ENCODE data around the gene TMEM150B.

TMEM150B gene

DNA sequence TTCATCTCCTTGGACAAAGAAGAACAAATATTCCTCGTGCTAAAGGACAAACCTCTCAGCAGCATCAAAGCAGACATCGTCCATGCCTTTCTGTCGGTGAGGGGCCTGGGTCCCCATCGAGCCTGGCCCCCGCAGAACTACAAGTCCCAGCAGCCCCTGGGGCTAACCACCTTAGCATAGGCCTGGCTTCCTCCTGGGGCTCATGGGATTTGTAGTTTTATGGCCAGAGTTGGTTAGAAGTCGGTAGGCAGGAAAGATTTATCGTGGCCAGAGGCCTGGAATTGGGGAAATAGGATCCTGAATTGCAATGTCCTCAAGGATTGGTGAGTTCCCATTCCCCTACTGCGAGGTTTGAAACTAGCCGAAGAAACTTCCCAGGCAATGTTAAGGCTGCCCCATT, 19.6 kb downstream of the TMEM150B start:
- no peak for DNase-seq (ENCODE audit: low spot score)

DNA sequence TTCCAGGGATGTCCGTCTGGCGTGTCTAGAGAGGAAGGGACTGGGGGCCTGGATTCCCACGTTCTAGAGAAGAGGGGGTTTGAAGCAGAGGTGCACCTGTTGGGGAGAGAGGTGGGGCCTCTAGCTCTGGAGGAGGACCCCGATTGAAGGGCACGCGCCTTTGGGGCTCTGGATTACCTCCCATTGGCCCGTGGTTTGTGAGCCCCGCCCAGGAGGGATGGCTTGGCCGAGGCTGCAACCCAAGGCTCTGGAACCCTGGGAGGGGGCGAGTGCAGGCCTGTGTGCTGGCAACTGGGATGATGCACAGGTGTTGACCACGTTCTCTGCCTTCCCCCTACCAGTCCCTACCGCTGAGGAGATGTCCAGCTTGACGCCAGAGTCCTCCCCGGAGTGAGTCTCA, 20.2 kb downstream of the TMEM150B start:
- no peak for DNase-seq (ENCODE audit: low spot score)

DNA sequence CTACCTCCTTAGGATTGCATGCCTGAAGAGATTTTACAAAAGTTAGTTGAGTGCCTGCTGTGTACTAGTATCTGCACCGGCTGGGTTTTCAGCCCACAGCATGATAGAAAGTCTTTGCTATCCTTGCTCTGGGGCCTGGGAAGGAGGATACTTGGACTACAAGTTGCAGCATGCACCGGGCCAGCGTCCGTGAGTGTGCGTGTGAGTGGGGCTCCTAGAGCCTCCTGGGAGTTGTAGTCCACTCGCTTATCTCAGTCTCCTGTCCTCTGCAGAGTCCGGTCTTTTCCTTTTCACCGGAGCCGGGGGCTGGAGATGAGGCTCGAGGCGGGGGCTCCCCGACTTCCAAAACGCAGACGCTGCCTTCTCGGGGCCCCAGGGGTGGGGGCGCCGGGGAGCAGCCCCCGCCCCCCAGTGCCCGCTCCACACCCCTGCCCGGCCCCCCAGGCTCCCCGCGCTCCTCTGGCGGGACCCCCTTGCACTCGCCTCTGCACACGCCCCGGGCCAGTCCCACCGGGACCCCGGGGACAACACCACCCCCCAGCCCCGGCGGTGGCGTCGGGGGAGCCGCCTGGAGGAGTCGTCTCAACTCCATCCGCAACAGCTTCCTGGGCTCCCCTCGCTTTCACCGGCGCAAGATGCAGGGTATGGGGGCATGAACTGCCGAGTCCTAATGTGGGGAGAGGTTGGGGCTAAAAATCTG, 20.7 kb downstream of the TMEM150B start:
- no peak for DNase-seq (ENCODE audit: low spot score)

DNA sequence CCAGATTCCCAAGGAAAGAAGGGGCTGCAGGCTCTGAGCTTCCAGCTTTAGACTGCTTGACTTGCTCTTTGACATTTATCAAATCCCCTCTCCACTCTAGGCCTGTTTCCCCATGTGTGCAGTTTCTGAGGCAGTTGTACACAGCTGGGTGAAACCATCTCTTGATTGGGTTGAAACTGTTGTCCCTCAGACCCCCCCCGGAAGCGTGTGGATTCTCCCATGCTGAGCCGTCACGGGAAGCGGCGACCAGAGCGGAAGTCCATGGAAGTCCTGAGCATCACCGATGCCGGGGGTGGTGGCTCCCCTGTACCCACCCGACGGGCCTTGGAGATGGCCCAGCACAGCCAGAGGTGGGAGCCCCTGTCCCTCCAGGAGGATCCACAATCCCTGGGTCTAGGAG, 21.7 kb downstream of the TMEM150B start:
- DNase-seq (ENCODE audit: low spot score): no peak

DNA sequence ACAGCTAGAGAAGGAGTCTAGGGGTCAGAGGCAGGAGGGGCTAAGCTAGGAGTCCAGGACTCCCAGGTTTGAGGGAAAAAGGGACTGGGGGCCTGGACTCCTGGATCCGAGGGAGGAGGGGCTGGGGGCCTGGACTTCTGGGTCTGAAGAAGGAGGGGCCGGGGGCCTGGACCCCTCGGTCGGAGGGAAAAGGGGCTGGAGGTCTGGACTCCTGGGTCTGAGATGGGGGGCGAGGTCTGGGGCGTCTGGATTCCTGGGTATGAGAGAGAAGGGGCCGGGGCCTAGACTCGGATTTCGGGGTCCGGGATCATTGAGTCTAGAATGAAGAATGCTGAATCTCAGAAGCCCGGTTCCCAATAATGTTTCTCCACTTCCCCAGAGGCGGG, 22.8 kb downstream of the TMEM150B start:
- no peak for DNase-seq (ENCODE audit: low spot score)

DNA sequence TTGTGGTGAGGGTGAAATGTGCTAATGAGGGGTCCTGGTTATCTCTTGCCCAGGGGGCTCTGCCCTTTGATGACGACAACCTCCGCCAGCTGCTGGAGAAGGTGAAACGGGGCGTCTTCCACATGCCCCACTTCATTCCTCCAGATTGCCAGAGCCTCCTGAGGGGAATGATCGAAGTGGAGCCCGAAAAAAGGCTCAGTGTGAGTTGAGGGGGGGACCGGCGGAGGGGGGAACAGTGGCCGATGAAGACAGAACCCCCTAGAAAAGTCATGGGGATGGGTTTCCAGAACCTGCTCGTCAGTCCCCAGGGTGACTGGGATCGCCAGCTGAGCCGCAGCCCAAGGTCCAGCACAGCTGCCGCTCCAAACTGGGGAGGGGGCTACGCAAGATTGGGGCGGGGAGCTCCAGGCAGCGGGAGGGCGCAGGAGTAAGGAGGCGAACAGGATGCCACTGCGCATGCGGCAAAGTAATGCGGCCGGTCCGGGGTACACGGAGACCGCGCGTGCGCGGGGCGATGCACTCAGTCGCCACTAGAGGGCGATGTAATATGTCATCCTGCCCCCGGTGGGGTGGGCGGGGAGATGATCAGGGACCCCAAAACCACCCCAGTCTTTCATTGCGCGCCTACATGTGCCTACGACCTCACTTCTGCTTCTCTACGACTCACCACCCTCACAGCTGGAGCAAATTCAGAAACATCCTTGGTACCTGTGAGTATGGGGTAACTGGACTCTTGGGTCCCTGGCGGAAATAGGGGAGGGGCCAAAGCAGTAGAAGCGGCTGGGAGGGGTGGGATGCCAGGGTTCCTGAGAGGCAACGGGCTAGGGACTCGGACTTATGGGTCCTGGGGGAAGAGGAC, 23.5 kb downstream of the TMEM150B start:
- DNase-seq (ENCODE audit: low spot score): peak; percentile 78

DNA sequence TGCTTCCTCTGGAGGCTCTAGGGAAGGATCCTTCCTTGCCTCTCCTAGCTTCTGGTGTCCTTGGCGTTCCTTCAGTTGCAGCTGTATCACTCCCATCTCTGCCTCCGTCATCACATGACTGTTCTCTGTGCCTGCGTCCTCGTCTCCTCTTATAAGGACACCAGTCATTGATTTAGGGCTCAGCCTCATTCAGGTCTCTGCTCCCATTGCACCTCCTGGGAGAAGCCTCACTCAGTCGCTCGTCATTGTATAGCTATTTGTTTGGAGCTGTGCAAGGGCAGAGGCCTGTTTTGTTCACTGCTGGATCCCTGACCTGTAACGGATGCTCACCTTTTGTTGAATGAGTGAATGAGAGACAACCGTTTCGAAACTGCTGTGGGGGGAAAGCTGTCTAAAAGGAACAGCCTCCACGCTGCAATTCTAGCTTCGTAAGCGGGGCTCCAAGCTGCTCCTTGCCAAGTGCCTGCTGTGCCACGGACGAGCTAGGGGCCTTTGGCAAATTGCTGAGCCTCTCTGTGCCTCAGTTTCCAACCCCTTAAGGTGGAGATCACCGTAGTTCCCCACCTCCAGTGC, 24.2 kb downstream of the TMEM150B start:
- no peak for DNase-seq (ENCODE audit: low spot score)

DNA sequence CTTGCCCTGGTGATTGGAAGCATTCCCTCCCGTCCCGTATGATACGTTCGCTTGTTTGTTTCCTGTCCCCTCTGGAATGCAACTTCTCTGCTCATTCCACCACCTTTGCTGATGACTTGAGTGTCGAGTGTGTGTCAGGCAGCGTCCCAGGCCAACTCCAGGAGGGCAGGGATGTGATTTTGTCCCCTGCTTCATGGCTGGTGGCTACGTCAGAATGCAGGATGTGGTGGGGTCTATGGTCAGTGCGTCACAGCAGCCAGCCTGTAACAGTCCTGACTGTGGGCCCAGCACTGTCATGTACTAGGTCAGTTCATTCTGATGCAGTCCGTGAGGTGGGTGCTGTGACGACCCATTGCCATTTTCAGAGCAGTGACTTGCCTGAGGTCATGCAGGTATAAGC, 25.1 kb downstream of the TMEM150B start:
- no peak for DNase-seq (ENCODE audit: low spot score)

DNA sequence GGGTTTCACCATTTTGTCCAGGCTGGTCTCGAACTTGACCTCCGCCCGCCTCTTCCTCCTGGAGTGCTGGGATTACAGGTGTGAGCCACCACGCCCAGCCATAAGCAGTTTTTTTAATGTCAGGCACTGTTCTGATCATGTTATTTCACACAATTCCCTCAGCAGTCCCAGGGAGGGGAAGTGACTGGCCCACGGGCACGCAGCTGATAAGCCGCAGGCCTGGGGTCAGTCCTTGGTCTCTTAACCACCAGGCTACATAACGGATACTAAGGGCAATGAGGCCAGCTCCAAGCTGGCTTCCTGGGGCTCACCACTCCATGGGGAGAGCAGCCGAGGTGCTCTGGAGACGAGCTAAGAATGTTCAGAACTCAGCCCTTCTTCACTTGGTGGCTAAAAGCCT, 27.9 kb downstream of the TMEM150B start:
- no peak for DNase-seq (ENCODE audit: low spot score)

DNA sequence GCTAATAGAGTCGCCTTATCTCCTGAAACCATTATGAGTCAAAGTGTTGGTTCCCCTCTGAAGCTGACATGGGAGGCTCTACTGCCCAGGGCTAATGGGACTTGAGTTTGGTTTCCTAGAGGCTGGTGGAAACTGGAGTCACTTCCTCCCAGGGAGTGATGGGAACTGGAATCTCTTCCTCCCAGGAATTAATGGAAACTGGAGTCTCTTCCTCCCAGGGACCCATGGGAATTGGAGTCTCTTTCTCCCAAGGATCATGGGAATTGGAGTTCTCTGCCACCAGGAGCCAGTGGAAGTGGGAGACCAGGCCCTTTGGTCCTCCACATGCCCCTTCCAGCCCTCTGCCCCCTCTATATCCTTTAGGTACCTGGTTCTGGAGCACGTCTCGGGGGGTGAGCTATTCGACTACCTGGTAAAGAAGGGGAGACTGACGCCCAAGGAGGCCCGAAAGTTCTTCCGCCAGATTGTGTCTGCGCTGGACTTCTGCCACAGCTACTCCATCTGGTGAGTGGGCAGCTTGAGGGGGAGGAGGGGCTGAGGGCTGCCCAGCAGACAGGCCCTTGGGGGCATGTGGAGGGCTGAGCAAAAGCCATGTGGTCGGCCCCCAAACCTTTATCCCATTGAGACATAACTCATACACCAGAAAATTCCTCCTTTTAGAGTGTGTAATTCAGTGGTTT, 35.9 kb downstream of the TMEM150B start:
- DNase-seq (ENCODE audit: low spot score): peak; percentile 56

DNA sequence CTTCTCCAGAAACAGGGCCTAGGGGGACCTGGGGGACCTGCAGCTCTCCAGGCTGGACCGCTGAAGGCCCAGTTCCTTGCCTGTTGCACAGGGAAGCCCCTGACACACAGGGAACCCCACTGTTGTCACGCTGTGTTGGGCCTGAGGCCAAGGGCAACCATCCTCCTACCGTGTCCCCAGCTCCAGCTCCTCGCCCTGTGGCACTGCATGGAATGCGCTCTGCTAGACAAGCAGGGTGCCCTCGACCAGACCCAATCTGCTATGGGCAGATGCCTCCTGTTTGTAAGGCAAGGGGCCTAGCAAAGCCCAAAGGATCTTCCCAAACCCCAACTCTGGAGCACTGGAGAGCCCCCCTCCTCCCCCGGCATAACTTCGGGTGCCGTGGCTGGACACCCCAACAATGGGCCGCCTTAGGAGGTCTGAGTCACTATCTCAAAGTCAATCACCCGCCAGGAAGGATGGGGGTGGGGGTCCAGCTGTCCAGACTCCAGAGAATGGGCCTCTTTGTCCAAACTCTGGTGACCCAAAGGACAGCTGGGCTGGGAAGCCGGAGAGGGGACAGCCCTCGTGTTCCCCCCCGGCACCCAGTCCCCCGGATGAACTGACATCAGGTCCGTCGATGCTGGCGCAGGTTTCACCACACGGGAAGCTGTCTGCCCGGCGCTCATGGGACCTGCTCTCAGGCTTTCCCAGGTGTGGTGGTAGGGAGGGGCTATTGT, 37.6 kb downstream of the TMEM150B start:
- DNase-seq (ENCODE audit: low spot score): no peak

DNA sequence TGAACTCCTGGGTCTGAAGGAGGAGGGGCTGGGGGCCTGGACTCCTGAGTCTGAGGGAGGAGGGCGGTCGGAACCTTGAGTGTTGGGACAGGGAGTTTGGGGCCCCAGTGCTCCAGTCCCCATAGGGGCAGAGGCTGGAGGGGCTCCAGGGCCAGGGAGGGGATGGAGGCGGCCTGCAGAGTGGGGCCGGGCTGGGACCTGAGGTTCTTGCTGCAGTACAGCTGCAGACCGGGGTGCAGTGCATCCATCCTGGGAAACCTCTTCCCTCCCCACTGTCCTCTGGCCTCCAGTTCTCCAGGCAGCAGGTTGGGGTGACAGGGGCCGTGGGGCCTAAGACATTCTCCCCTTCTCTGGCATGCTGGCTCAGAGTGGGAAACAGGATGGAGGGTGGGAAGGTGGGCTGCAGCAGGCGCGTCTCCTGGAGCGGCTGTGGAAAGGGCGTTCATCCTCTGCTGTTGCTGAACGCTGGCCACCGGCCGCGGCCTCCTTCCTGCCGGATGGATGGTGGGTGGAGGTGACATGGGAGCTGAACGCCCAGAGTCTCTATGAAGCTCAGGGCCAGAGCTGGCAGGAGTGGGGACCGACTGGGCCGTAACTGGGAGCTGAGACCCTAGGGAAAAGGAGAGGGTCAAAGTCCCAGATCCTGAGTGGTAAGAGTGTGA, 39.8 kb downstream of the TMEM150B start:
- no peak for DNase-seq (ENCODE audit: low spot score)

DNA sequence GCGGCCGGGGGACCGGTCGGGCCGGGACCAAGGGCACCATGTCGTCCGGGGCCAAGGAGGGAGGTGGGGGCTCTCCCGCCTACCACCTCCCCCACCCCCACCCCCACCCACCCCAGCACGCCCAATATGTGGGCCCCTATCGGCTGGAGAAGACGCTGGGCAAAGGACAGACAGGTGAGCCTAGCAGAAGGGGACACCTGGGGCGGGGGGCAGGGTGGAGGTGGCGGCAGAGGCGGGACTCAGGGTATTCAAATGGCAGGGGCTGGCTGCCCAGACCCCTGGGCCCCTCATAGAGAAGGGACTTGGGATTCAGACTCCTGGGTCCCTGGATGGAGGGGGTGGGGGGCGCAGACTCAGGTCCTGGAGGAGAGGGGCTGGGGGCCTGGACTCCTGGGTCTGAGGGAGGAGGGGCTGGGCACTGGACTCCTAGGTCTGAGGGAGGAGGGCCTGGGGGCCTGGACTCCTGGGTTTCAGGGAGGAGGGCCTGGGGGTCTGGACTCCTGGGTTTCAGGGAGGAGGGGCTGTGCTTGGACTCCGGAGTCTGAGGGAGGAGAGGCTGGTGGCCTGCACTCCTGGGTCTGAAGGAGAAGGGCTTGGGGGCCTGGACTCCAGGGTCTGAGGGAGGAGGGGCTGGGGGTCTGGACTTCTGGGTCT, 40.6 kb downstream of the TMEM150B start:
- no peak for DNase-seq (ENCODE audit: low spot score)

DNA sequence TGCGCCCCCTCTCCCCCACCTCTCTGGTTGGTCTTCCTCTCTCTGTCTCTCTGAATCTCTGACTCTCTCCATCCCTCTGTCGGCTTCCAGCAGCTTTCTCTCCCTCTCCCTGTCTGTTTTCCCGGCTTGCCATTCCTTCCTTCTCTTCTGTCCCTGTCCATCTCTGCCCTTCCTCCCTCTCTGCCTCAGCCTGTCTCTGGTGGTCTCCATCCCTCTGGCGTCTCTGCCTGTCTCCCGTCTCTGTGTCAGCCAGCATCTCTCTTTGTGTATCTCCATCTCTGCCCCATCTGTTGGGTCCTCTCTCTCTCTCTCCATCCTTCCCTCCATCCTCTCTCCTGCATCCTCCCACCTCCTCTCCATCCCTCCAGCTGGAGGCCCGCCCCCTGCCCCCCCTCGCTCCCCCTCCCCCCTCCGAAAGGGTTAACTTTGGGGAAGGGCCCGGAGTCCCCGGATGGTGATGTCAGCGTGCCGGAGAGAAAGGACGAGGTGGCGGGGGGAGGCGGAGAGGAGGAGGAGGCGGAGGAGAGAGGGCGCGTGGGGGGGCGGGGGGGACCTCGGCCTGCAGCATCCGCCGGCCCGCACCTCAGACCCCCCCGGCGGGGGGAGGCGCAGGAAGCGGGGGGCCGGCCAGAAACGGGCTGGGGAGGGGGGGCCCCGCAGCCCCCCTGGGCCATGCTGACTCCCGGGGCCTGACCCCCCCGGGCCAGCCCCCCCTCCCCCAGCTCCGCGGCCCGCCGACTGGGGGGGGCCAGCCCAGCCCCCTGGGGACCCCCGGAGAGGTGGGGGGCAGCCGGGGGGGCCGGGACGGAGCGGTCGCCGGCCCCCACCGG, 41.4 kb downstream of the TMEM150B start, which contains the start of gene BRSK1:
TSS of gene BRSK1 (plus strand) at position 450 of the 830 bp plus-strand sequence. CDS start 446 bp downstream, outside the sequence.
- DNase-seq (ENCODE audit: low spot score): no peak

DNA sequence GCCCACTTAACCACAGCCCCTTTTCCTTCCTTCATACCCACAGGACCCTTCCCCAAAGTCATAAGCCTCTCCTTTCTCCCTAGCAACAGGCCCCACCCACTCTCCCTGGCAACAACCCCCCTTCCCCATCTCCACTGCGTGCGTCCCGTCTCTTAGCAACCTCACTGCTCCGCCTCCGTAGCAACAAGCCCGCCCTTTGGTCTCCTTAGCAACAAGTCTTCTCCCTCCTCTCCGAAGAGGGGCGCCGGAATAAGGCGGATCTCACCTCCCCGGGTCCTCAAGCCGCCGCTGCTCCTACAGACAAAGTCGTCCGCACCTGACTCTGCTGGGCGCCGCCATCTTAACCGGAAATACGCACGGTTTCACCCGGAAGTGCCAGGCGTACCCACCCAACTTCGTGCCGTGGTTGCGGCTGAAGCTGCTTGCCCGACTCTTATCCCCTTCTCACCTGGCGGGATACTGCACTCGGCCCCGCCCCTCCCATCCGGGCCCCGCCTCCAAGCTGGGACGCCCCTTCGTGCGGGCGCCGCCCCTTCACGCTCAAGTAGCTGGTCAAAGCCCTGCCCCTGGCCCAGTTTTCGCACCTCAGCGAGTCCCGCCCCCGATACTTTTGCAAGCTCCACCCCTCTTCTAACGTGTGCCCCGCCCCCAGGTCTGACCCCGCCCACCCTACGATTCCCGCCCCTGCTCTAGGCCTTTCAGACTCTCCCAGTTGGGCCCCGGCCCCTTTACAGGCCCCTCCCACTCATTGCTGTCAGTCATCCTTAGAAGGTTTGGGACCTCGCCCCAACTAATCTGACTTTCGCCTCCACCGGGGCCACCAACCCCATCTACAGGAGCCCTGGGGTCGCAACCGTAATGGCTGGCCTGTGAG, 45.1 kb downstream of the TMEM150B start, which contains the start of gene HSPBP1:
TSS of gene HSPBP1 (minus strand) at position 341 of the 874 bp plus-strand sequence. CDS start 502 bp downstream, outside the sequence.
- peak; percentile 81 for DNase-seq (ENCODE audit: low spot score)

DNA sequence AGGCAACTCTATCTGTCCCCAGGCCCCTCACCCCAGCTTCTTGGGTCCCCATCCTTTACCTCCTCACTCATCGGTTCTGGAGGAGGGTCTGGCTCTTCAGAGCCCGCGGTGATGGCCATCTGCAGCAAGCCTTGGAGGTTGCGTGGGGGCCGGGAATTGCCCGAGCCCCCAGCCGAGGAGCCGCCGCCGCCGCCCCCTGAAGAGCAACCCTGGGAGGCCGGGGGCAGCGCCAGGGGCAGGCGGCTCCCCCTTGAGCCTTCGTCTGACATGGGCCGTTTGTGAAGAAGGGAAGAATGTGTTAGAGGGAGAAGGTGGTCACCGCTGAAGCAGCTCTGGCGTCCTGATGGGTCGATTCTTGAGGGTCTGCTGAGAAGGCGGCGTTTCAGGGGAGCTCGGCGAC, 45.8 kb downstream of the TMEM150B start:
- DNase-seq (ENCODE audit: low spot score): no peak

DNA sequence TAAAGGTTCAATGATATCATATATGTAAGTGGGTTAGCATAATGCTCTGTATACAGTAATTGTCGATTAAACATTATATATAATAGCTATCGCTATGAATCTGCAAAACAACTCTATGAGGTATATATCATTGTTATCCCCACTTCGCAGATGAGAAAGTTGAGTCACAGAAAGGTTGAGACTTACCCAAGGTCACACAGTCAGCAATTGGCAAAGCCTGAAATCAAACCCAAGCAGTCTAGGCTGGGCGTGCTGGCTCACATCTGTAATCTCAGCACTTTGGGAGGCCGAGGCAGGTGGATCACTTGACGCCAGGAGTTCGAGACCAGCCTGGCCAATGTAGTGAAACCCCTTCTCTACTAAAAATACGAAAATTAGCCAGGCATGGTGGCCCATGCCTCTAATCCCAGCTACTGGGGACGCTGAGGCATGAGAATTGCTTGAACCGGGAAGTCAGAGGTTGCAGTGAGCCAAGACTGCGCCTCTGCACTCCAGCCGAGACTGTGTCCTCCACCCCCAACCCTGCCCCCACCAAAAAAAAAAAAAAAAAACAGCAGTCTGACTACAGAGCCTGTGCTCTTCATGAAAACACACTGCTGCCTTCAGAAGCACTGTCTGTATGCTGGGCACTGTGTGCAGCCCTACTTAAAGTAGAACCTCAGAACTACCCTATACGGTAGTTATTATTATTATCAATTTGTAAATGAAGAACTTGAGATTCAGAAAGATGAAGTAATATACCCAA, 46.6 kb downstream of the TMEM150B start:
- DNase-seq (ENCODE audit: low spot score): no peak

DNA sequence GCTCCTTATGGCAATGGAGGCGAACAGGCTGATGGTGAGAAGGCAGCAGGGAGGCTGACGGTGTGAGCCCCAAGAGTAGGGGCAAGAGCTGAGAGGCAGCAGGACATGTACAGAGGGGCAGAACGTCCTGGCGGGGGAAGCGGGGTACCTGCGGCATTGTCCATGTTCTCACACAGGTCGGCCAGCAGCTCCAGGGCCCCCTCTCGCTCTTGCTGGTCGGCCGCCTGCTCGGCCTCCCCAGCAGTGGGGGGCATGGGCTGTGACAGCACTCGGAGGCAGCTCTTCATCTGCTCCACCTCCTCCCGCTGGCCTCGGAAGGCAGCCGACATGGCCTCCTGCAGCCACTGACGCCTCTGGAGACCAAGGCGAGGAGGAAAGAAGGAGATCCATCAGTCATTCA, 47.6 kb downstream of the TMEM150B start:
- no peak for DNase-seq (ENCODE audit: low spot score)

All from kidney capillary endothelial cell (primary cell).